Astrocyte (in vitro differentiated cells and primary cell): ENCODE measurements around the gene ATF7. TPM values are rescaled to one million over a fixed set of nuclear protein-coding genes. Genes with fewer than 3 reads are reported as not detected.

Source experiments
- DNase-seq: peaks from one replicate; pipeline ENCODE4 v3.0.0-alpha.2; 2010; ENCODE audit warnings: low read depth
- FAIRE-seq: peaks from 2 replicates; lab custom pipeline; 2011; peaks lifted over from hg19 to GRCh38; lab: Jason Lieb, UNC
- H2AFZ ChIP-seq: 2 replicates; pipeline ENCODE4 v1.6.0; 2012; ENCODE audit warnings: low read depth, low read length, inconsistent platforms
- H3K27ac ChIP-seq: 2 replicates; pipeline ENCODE4 v1.5.1; 2011; ENCODE audit warnings: low read depth, low read length, inconsistent platforms
- H3K27me3 ChIP-seq: 2 replicates; pipeline ENCODE4 v1.6.0; 2011; ENCODE audit warnings: low read length, inconsistent platforms; ENCODE audit not compliant: insufficient read depth
- H3K36me3 ChIP-seq: 2 replicates; pipeline ENCODE4 v1.5.1; 2011; ENCODE audit warnings: low read length, inconsistent platforms; ENCODE audit not compliant: insufficient read depth
- H3K4me1 ChIP-seq: 2 replicates; pipeline ENCODE4 v1.5.1; 2011; ENCODE audit warnings: low read length, inconsistent platforms; ENCODE audit not compliant: insufficient read depth
- H3K4me2 ChIP-seq: 2 replicates; pipeline ENCODE4 v1.6.0; 2012; ENCODE audit warnings: low read length, inconsistent platforms
- H3K4me3 ChIP-seq: 2 replicates; pipeline ENCODE4 v1.5.1; 2011; ENCODE audit warnings: low read depth, mild to moderate bottlenecking, low read length, inconsistent platforms; ENCODE audit not compliant: insufficient read depth
- H3K79me2 ChIP-seq: 2 replicates; pipeline ENCODE4 v1.6.0; 2012; ENCODE audit warnings: mild to moderate bottlenecking, low read length, inconsistent platforms; ENCODE audit not compliant: insufficient read depth
- H3K9ac ChIP-seq: 2 replicates; pipeline ENCODE4 v1.6.0; 2012; ENCODE audit warnings: mild to moderate bottlenecking, low read length, inconsistent platforms
- H3K9me3 ChIP-seq: 2 replicates; pipeline ENCODE4 v1.5.1; 2012; ENCODE audit warnings: low read depth, mild to moderate bottlenecking, low read length, inconsistent platforms; ENCODE audit not compliant: insufficient read depth
- H4K20me1 ChIP-seq: 2 replicates; pipeline ENCODE4 v1.6.0; 2012; ENCODE audit warnings: low read length, inconsistent platforms; ENCODE audit not compliant: insufficient read depth
- H3K27ac Mint-ChIP-seq: one replicate; pipeline ENCODE4 v1.8.0; 2021; ENCODE audit warnings: mild to moderate bottlenecking, mixed read lengths; ENCODE audit not compliant: unreplicated experiment
- H3K27me3 Mint-ChIP-seq: one replicate; pipeline ENCODE4 v1.8.0; 2021; ENCODE audit warnings: low read depth, mixed read lengths; ENCODE audit not compliant: unreplicated experiment
- H3K36me3 Mint-ChIP-seq: one replicate; pipeline ENCODE4 v1.8.0; 2021; ENCODE audit warnings: low read depth, mixed read lengths; ENCODE audit not compliant: unreplicated experiment
- H3K4me1 Mint-ChIP-seq: one replicate; pipeline ENCODE4 v1.8.0; 2021; ENCODE audit warnings: low read depth, mixed read lengths; ENCODE audit not compliant: unreplicated experiment
- H3K4me3 Mint-ChIP-seq: one replicate; pipeline ENCODE4 v1.8.0; 2021; ENCODE audit warnings: mild to moderate bottlenecking, moderate library complexity, mixed read lengths; ENCODE audit not compliant: unreplicated experiment
- H3K9me3 Mint-ChIP-seq: one replicate; pipeline ENCODE4 v1.8.0; 2021; ENCODE audit warnings: mild to moderate bottlenecking, mixed read lengths; ENCODE audit not compliant: unreplicated experiment
- CTCF ChIP-seq: IDR thresholded peaks from 2 replicates; pipeline ENCODE4 v1.5.1; 2011; ENCODE audit warnings: low read depth, mild to moderate bottlenecking, inconsistent platforms, low read length, moderate library complexity; ENCODE audit not compliant: insufficient read depth
- EZH2 ChIP-seq: IDR thresholded peaks from 2 replicates; pipeline ENCODE4 v1.6.1; 2012; ENCODE audit warnings: mild to moderate bottlenecking, low read length, inconsistent platforms; ENCODE audit not compliant: insufficient read depth
- total RNA-seq: library from RNA; stranded (reverse); gene quantifications from 2 replicates; pipeline ENCODE4 v1.2.1, GENCODE V29; 2021

Gene ATF7
- total RNA-seq, 1 donor from 2014 or later = 38.3 TPM

DNA sequence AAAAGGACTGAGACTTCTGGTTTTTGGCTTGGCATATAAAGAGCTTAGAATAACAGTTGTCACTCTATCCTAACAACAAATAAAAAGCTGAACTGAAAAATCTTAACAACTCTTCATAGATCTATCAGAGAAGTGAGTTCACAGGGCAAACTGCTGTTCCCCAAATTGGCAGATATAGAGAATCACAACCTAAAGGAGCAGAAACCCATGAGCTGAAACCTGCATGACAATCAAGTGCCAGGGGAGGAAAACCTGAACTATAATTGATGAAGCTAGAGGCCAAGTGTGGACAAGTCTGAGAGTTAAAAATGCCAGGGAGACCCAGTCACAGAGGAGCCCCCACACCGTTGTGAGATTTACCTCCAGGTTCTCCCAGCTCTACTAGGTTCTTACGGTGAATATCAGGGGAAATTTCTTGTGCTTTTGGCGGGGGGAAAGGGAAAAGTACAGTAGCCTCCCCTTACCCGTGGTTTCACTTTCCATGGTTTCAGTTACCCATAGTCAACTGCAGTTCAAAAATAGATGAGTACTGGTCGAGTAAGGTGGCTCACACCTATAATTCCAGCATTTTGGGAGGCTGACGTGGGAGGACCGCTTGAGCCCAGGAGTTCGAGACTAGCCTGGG lies 53.9 kb downstream of the ATF7 start:
- no peaks in the 10 kb centered on the region for H3K9me3 Mint-ChIP-seq
- Histone ChIP-seq H3K27ac (no peak overlapping the region), H4K20me1 (peaks cover 28% of the 10 kb centered on the region), H3K27me3 (no peaks in the 10 kb centered on the region), H3K36me3 (no peaks in the 10 kb centered on the region), H3K4me2 (no peak overlapping the region), H3K9ac (no peak overlapping the region), H3K4me3 (no peak overlapping the region), H3K79me2 (peaks cover 32% of the 10 kb centered on the region), H3K9me3 (no peaks in the 10 kb centered on the region), H3K4me1 (peaks cover 12% of the 10 kb centered on the region), H2AFZ (no peak overlapping the region)
- FAIRE-seq = no peak
- no peak overlapping the region for H3K4me3 Mint-ChIP-seq
- DNase-seq = no peak
- H3K27me3 Mint-ChIP-seq = no peaks in the 10 kb centered on the region
- H3K27ac Mint-ChIP-seq = no peak overlapping the region
- H3K36me3 Mint-ChIP-seq = peaks cover 11% of the 10 kb centered on the region
- peaks cover 15% of the 10 kb centered on the region for H3K4me1 Mint-ChIP-seq
- TF ChIP-seq CTCF (no peak), EZH2 (no peak)

- no peaks in the 10 kb centered on the region for H3K27me3 Mint-ChIP-seq
- peaks cover 28% of the 10 kb centered on the region for H4K20me1 ChIP-seq
- no peak overlapping the region for H3K4me3 Mint-ChIP-seq
- no peak overlapping the region for H3K4me3 ChIP-seq
- H3K27ac Mint-ChIP-seq = no peak overlapping the region
- H3K9ac ChIP-seq = no peak overlapping the region
- H3K4me2 ChIP-seq = no peak overlapping the region
- peaks cover 7% of the 10 kb centered on the region for H3K36me3 Mint-ChIP-seq
- peaks cover 15% of the 10 kb centered on the region for H3K4me1 Mint-ChIP-seq
- no peaks in the 10 kb centered on the region for H3K9me3 Mint-ChIP-seq
- peaks cover 12% of the 10 kb centered on the region for H3K4me1 ChIP-seq
- no peaks in the 10 kb centered on the region for H3K27me3 ChIP-seq
- no peak overlapping the region for H3K27ac ChIP-seq
- DNase-seq (no peak), FAIRE-seq (no peak)
- no peaks in the 10 kb centered on the region for H3K36me3 ChIP-seq
- H2AFZ ChIP-seq = no peak overlapping the region
- peaks cover 37% of the 10 kb centered on the region for H3K79me2 ChIP-seq
- no peak for TF ChIP-seq EZH2
- no peak for TF ChIP-seq CTCF
- no peaks in the 10 kb centered on the region for H3K9me3 ChIP-seq
Observed at GRCh38 chr12:53571295-53571694, 54.9 kb downstream of the ATF7 start.

- Mint-ChIP-seq H3K4me3 (no peak overlapping the region), H3K27me3 (no peaks in the 10 kb centered on the region), H3K4me1 (peaks cover 11% of the 10 kb centered on the region), H3K9me3 (no peaks in the 10 kb centered on the region), H3K27ac (peak overlapping the region; percentile 69), H3K36me3 (peaks cover 2% of the 10 kb centered on the region)
- Histone ChIP-seq H3K4me3 (no peak overlapping the region), H3K4me2 (peak overlapping the region; percentile 7), H3K36me3 (no peaks in the 10 kb centered on the region), H3K9me3 (no peaks in the 10 kb centered on the region), H2AFZ (no peak overlapping the region), H3K27ac (no peak overlapping the region), H3K9ac (no peak overlapping the region), H4K20me1 (peaks cover 19% of the 10 kb centered on the region), H3K27me3 (no peaks in the 10 kb centered on the region), H3K4me1 (peaks cover 5% of the 10 kb centered on the region), H3K79me2 (peaks cover 41% of the 10 kb centered on the region)
- peak; percentile 52 for DNase-seq
- no peak for FAIRE-seq
- TF ChIP-seq CTCF (no peak), EZH2 (no peak)
Observed at GRCh38 chr12:53568809-53569557, 57.2 kb downstream of the ATF7 start.
